Cardiac muscle cell (in vitro differentiated cells and primary cell): ENCODE results near the gene CSMD2. TPM values are rescaled to one million over a fixed set of nuclear protein-coding genes. Genes with fewer than 3 reads are reported as not detected.

Experiments
- DNase-seq, 2 donors: peaks; one replicate each; pipeline versions ENCODE4 v3.0.0 to v3.0.0-alpha.2; 2010 to 2017; ENCODE audit warnings: low read depth in 1 of 2, low spot score in 1 of 2
- H3K27ac ChIP-seq: fragments of 200-600 bp; sonication (generic); 2 replicates; pipeline ENCODE4 v1.5.1; 2016
- H3K27me3 ChIP-seq: fragments of 200-600 bp; sonication (generic); 2 replicates; pipeline ENCODE4 v1.6.0; 2016; ENCODE audit warnings: control low read depth
- H3K36me3 ChIP-seq: fragments of 200-600 bp; sonication (generic); 2 replicates; pipeline ENCODE4 v1.5.1; 2016; ENCODE audit warnings: control low read depth
- H3K4me1 ChIP-seq: fragments of 200-600 bp; sonication (generic); 2 replicates; pipeline ENCODE4 v1.8.1; 2017; ENCODE audit warnings: low read depth, mild to moderate bottlenecking, mixed run types
- H3K4me3 ChIP-seq: fragments of 200-600 bp; sonication (generic); 2 replicates; pipeline ENCODE4 v1.5.1; 2016; ENCODE audit warnings: mild to moderate bottlenecking
- H3K9me3 ChIP-seq: fragments of 200-600 bp; sonication (generic); 2 replicates; pipeline ENCODE4 v1.5.1; 2017; ENCODE audit warnings: low read depth, mild to moderate bottlenecking, control low read depth
- CTCF ChIP-seq: IDR thresholded peaks from 2 replicates; pipeline ENCODE4 v1.5.1; 2012; ENCODE audit warnings: low read depth, mild to moderate bottlenecking, low read length
- polyA plus RNA-seq: library from polyadenylated mRNA; unstranded; fragments of >200 nt; fragmentation: Nextera tagmentation; extraction: Ambion mirVana; gene quantifications from 2 replicates; pipeline ENCODE4 v1.2.1, GENCODE V29; 2016
- total RNA-seq: library from RNA; depleted of rRNA; stranded (reverse); fragments of >200 nt; gene quantifications from 2 replicates; pipeline ENCODE4 v1.2.3, GENCODE V29; 2016

The CSMD2 gene
- total and polyA plus RNA-seq, 2 experiments from 2014 or later = 0.24 TPM; not detected in 1

GRCh38 chr1:34140011-34140676, 24.9 kb downstream of the CSMD2 start:
- H3K9me3 ChIP-seq = no peaks in the 10 kb centered on the region
- H3K27ac ChIP-seq = no peak overlapping the region
- H3K27me3 ChIP-seq = no peaks in the 10 kb centered on the region
- TF ChIP-seq CTCF = no peak
- H3K36me3 ChIP-seq = no peaks in the 10 kb centered on the region
- H3K4me3 ChIP-seq = no peak overlapping the region
- H3K4me1 ChIP-seq = no peaks in the 10 kb centered on the region
- DNase-seq = no peak

GRCh38 chr1:34137411-34137810, 27.6 kb downstream of the CSMD2 start:
- Histone ChIP-seq H3K4me1 (no peaks in the 10 kb centered on the region), H3K36me3 (no peaks in the 10 kb centered on the region), H3K9me3 (no peaks in the 10 kb centered on the region), H3K4me3 (no peak overlapping the region), H3K27ac (no peak overlapping the region), H3K27me3 (no peaks in the 10 kb centered on the region)
- TF ChIP-seq CTCF = no peak
- DNase-seq = no peak

- Histone ChIP-seq H3K9me3 (no peaks in the 10 kb centered on the region), H3K36me3 (no peaks in the 10 kb centered on the region), H3K4me3 (no peak overlapping the region), H3K27me3 (no peaks in the 10 kb centered on the region), H3K4me1 (no peaks in the 10 kb centered on the region), H3K27ac (no peak overlapping the region)
- DNase-seq = no peak
- TF ChIP-seq CTCF = no peak
Observed at GRCh38 chr1:34132161-34132420, 32.9 kb downstream of the CSMD2 start.

GRCh38 chr1:34131396-34132160, 33.5 kb downstream of the CSMD2 start:
- no peak for DNase-seq

GRCh38 chr1:34130306-34130705, 34.7 kb downstream of the CSMD2 start:
- Histone ChIP-seq H3K27me3 (no peaks in the 10 kb centered on the region), H3K9me3 (no peaks in the 10 kb centered on the region), H3K4me3 (no peak overlapping the region), H3K4me1 (no peaks in the 10 kb centered on the region), H3K36me3 (no peaks in the 10 kb centered on the region), H3K27ac (no peak overlapping the region)
- DNase-seq = no peak
- TF ChIP-seq CTCF = no peak

More at GRCh38 chr1:34131396-34132160, 33.5 kb downstream of the CSMD2 start:
- Histone ChIP-seq H3K9me3 (no peaks in the 10 kb centered on the region), H3K4me1 (no peaks in the 10 kb centered on the region), H3K36me3 (no peaks in the 10 kb centered on the region), H3K4me3 (no peak overlapping the region), H3K27ac (no peak overlapping the region), H3K27me3 (no peaks in the 10 kb centered on the region)
- TF ChIP-seq CTCF = no peak
